PC-3 (cell line): ENCODE results near the gene MINDY4B. TPM values are rescaled to one million over a fixed set of nuclear protein-coding genes. Genes with fewer than 3 reads are reported as not detected.

Source experiments
- ATAC-seq: fragments of 200-7000 bp; cut with Tn5 transposase; 2 replicates; pipeline ENCODE4 v1.9.1; 2020; ENCODE audit warnings: mild to moderate bottlenecking, moderate library complexity
- BruUV-seq: library from RNA; stranded (reverse); fragments of 400-500 nt; replicated peaks from 2 replicates; lab custom pipeline; 2021; lab: Mats Ljungman, UMichigan
- CTCF ChIA-PET: fragments of 300-600 bp; sonication (Branson Sonifier 250); formaldehyde crosslinking; loops from one replicate; lab custom pipeline; 2022; ENCODE audit warnings: antibody characterized with exemption; lab: Charles Lee
- POLR2A ChIA-PET: fragments of 300-600 bp; sonication (Branson Sonifier 250); formaldehyde crosslinking; loops from one replicate; lab custom pipeline; 2022; ENCODE audit warnings: antibody characterized with exemption; ENCODE audit not compliant: unreplicated experiment; lab: Charles Lee
- DNase-seq: peaks from one replicate; pipeline ENCODE4 v3.0.0-alpha.2; 2015
- H2AFZ ChIP-seq: fragments of 300-600 bp; sonication (generic); 2 replicates; pipeline ENCODE4 v1.6.0; 2016; ENCODE audit warnings: antibody characterized with exemption, low read length
- H3F3A ChIP-seq: fragments of 300-600 bp; sonication (generic); one replicate; pipeline ENCODE4 v1.6.0; 2017; ENCODE audit warnings: antibody characterized with exemption, low read length, control low read depth, mild to moderate bottlenecking; ENCODE audit not compliant: unreplicated experiment
- H3K27ac ChIP-seq: fragments of 300-600 bp; sonication (generic); 2 replicates; pipeline ENCODE4 v1.5.1; 2016; ENCODE audit warnings: mild to moderate bottlenecking, low read length
- H3K27me3 ChIP-seq: fragments of 300-600 bp; sonication (generic); 2 replicates; pipeline ENCODE4 v1.6.1; 2016; ENCODE audit warnings: low read length, mixed read lengths
- H3K36me3 ChIP-seq: fragments of 300-600 bp; sonication (generic); 2 replicates; pipeline ENCODE4 v1.6.1; 2016; ENCODE audit warnings: low read depth, mixed run types, low read length, mixed read lengths
- H3K4me1 ChIP-seq: fragments of 300-600 bp; sonication (generic); 2 replicates; pipeline ENCODE4 v1.5.1; 2016; ENCODE audit warnings: low read length; ENCODE audit not compliant: insufficient read depth
- H3K4me2 ChIP-seq: fragments of 300-600 bp; sonication (generic); 2 replicates; pipeline ENCODE4 v1.6.0; 2016; ENCODE audit warnings: low read length
- H3K4me3 ChIP-seq: fragments of 300-600 bp; sonication (generic); 2 replicates; pipeline ENCODE4 v1.5.1; 2016; ENCODE audit warnings: mild to moderate bottlenecking, low read length, mixed read lengths
- H3K79me2 ChIP-seq: fragments of 300-600 bp; sonication (generic); 2 replicates; pipeline ENCODE4 v1.6.1; 2017; ENCODE audit warnings: low read length, mixed read lengths
- H3K9ac ChIP-seq: fragments of 300-600 bp; sonication (generic); 2 replicates; pipeline ENCODE4 v1.6.0; 2016; ENCODE audit warnings: mild to moderate bottlenecking, low read length
- H3K9me2 ChIP-seq: fragments of 300-600 bp; sonication (generic); replicated peaks from 2 replicates; pipeline ENCODE4 v1.6.1; 2016; ENCODE audit warnings: mixed run types, low read length, mixed read lengths
- H3K9me3 ChIP-seq: fragments of 300-600 bp; sonication (generic); 2 replicates; pipeline ENCODE4 v1.6.1; 2016; ENCODE audit warnings: low read length, mixed read lengths
- H4K20me1 ChIP-seq: fragments of 300-600 bp; sonication (generic); 2 replicates; pipeline ENCODE4 v1.6.1; 2016; ENCODE audit warnings: low read length, mixed read lengths
- EZH2 ChIP-seq: fragments of 300-600 bp; sonication (generic); IDR thresholded peaks from one replicate; pipeline ENCODE4 v1.6.1; 2017; ENCODE audit warnings: antibody characterized with exemption, mild to moderate bottlenecking, low read length; ENCODE audit not compliant: unreplicated experiment
- EZH2phosphoT487 ChIP-seq: fragments of 300-600 bp; sonication (generic); IDR thresholded peaks from 2 replicates; pipeline ENCODE4 v1.6.1; 2018; ENCODE audit warnings: mild to moderate bottlenecking, antibody characterized with exemption, low read length, borderline replicate concordance
- intact Hi-C: fragments of 100-400 bp; cut with micrococcal nuclease; formaldehyde crosslinking; loops from 2 replicates; pipeline ENCODE4 v1.9.0; 2023
- total RNA-seq: library from RNA; depleted of rRNA; stranded (reverse); fragments of >200 nt; gene quantifications from 2 replicates; pipeline ENCODE4 v1.2.3, GENCODE V29; 2014
- TF ChIP-seq, protein P1 (sequence below): fragments of 300-600 bp; sonication (generic); conservative IDR thresholded peaks from 2 replicates; pipeline ENCODE4 v1.5.1; 2017; ENCODE audit warnings: antibody characterized with exemption, low read depth, mild to moderate bottlenecking, low read length

The MINDY4B gene
- total RNA-seq, 1 experiment from 2014 or later = not detected

DNA sequence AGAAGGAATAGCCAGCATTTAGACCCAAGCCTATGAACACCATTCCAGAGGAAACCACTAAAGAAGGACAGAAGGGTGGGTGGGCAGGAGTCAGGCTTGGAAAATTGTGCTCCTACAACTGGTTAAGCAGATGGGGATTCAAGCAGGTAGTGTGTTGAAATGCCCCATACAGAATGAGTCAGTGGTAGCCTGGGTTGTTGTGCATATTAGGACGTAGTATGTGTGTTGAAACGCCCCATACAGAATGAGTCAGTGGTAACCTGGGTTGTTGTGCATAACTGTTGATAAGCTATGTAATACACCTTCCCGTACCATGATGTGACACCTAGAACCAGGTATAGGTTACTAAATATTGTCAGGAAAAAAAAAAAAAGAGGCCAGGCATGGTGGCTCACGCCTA is 34.0 kb downstream of the MINDY4B start:
- no TSS peak for BruUV-seq
- H3K4me3 ChIP-seq = no peak overlapping the region
- H3K36me3 ChIP-seq = no peaks in the 10 kb centered on the region
- H3K27ac ChIP-seq = no peak overlapping the region
- H4K20me1 ChIP-seq = no peaks in the 10 kb centered on the region
- H3K27me3 ChIP-seq = peaks cover 23% of the 10 kb centered on the region
- no peaks in the 10 kb centered on the region for H3F3A ChIP-seq
- no peak overlapping the region for H3K4me2 ChIP-seq
- H2AFZ ChIP-seq = no peak overlapping the region
- ChIA-PET CTCF (no interaction called here), POLR2A (no interaction called here)
- peak; percentile 45; the same call in 1 of the 2 replicates for ATAC-seq
- no peak for TF ChIP-seq EZH2
- TF ChIP-seq EZH2phosphoT487 = no peak
- TF ChIP-seq, protein P1, sequence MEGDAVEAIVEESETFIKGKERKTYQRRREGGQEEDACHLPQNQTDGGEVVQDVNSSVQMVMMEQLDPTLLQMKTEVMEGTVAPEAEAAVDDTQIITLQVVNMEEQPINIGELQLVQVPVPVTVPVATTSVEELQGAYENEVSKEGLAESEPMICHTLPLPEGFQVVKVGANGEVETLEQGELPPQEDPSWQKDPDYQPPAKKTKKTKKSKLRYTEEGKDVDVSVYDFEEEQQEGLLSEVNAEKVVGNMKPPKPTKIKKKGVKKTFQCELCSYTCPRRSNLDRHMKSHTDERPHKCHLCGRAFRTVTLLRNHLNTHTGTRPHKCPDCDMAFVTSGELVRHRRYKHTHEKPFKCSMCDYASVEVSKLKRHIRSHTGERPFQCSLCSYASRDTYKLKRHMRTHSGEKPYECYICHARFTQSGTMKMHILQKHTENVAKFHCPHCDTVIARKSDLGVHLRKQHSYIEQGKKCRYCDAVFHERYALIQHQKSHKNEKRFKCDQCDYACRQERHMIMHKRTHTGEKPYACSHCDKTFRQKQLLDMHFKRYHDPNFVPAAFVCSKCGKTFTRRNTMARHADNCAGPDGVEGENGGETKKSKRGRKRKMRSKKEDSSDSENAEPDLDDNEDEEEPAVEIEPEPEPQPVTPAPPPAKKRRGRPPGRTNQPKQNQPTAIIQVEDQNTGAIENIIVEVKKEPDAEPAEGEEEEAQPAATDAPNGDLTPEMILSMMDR = no peak
- H3K9me2 ChIP-seq = no peaks in the 10 kb centered on the region
- no peaks in the 10 kb centered on the region for H3K9me3 ChIP-seq
- DNase-seq = peak; percentile 62
- intact Hi-C loops = loop anchor here (5.0 kb wide), 1 partner anchor 276 kb away; no protein-coding TSS in a partner anchor
- H3K4me1 ChIP-seq = no peaks in the 10 kb centered on the region
- H3K79me2 ChIP-seq = no peaks in the 10 kb centered on the region
- H3K9ac ChIP-seq = no peak overlapping the region

DNA sequence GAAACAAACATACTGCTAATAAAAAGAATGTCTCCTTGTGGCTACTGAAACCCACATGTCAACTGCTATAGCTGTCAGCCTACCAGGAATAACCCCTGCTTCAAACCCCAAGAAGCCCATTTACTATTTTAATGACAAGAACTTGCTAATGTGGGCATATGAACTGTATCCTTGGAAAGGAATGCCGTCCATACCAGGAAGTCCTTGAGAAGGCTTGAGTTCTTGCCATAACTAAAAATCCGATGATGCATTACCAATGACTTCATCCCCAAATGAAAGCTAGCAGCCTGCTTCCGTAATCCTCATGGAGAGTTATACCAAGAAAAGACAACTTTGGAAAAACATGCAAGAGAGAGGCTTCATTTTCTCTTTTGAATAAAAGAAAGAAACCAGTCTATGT is 34.8 kb downstream of the MINDY4B start:
- H3F3A ChIP-seq = no peaks in the 10 kb centered on the region
- CTCF ChIA-PET = no interaction called here
- H3K4me3 ChIP-seq = no peak overlapping the region
- DNase-seq (no peak), ATAC-seq (no peak)
- TF ChIP-seq, protein P1 = no peak
- no peak for TF ChIP-seq EZH2phosphoT487
- TF ChIP-seq EZH2 = no peak
- POLR2A ChIA-PET = no interaction called here
- H3K4me2 ChIP-seq = no peak overlapping the region
- no peak overlapping the region for H2AFZ ChIP-seq
- H3K36me3 ChIP-seq = no peaks in the 10 kb centered on the region
- H3K79me2 ChIP-seq = no peaks in the 10 kb centered on the region
- no peak overlapping the region for H3K27ac ChIP-seq
- no peaks in the 10 kb centered on the region for H3K9me2 ChIP-seq
- peaks cover 15% of the 10 kb centered on the region; the same call in 1 of the 2 replicates for H3K27me3 ChIP-seq
- no peaks in the 10 kb centered on the region for H3K4me1 ChIP-seq
- no peaks in the 10 kb centered on the region for H3K9me3 ChIP-seq
- intact Hi-C loops = loop anchor here (5.0 kb wide), 1 partner anchor 277 kb away; no protein-coding TSS in a partner anchor
- H3K9ac ChIP-seq = no peak overlapping the region
- no TSS peak for BruUV-seq
- no peaks in the 10 kb centered on the region for H4K20me1 ChIP-seq

DNA sequence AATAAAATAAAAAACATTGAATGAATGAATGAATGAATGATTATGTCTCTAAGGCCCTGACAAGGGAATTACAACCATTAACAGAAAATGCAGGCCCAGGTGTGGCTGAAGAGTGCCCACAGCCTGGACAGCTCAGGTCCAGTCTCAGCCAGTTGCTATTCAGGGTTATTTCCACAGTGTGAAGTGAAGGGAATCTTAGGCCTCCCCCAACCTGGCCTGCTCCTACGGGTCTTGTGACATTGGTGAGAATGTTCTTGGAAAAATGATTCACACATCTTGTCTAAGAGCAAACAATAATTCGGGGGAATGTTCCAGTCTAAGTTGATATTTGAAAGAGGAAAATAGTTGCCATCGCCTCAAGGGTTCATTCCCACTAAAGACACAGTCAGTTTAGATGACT is 37.0 kb downstream of the MINDY4B start:
- Histone ChIP-seq H4K20me1 (no peaks in the 10 kb centered on the region), H2AFZ (no peak overlapping the region), H3F3A (no peaks in the 10 kb centered on the region), H3K9me3 (no peaks in the 10 kb centered on the region), H3K27me3 (peaks cover 9% of the 10 kb centered on the region; the same call in 1 of the 2 replicates), H3K9me2 (no peaks in the 10 kb centered on the region), H3K9ac (no peak overlapping the region), H3K79me2 (no peaks in the 10 kb centered on the region), H3K27ac (no peak overlapping the region), H3K4me1 (no peaks in the 10 kb centered on the region), H3K4me2 (no peak overlapping the region), H3K36me3 (no peaks in the 10 kb centered on the region), H3K4me3 (no peak overlapping the region)
- ChIA-PET POLR2A (no interaction called here), CTCF (no interaction called here)
- intact Hi-C loops = loop anchor here (5.0 kb wide), 1 partner anchor 341 kb away; no protein-coding TSS in a partner anchor
- DNase-seq = peak; percentile 9
- TF ChIP-seq EZH2phosphoT487 (no peak), EZH2 (no peak)
- TF ChIP-seq, protein P1 = no peak
- no peak for ATAC-seq
- no TSS peak for BruUV-seq
